Thyroid gland (tissue), 4 donors: Measurements from ENCODE around the gene KCNF1.

ENCODE experiments used
- CTCF ChIP-seq, 6 experiments: fragments of 200-600 bp in 3 of 6; fragments of 450-650 bp in 3 of 6; sonication (generic) in 3 of 6; IDR thresholded peaks; one replicate each; pipeline ENCODE4 v1.5.1; 2016 to 2019; ENCODE audit warnings: antibody characterized with exemption in 6 of 6, mild to moderate bottlenecking in 2 of 6, inconsistent platforms in 1 of 6, moderate library complexity in 1 of 6
- POLR2A ChIP-seq, 2 donors: fragments of 450-650 bp; IDR thresholded peaks; one replicate each; pipeline ENCODE4 v1.6.1; 2017; ENCODE audit warnings: antibody characterized with exemption in 2 of 2, mild to moderate bottlenecking in 2 of 2, moderate library complexity in 1 of 2

GRCh38 chr2:10944799-10945198 lies 33.1 kb downstream of the KCNF1 start:
- TF ChIP-seq CTCF (IDR thresholded peaks at IDR 0.05), result no peak
- TF ChIP-seq POLR2A (IDR thresholded peaks at IDR 0.05), result no peak
